Keratinocyte (primary cell): ENCODE measurements around the gene PIGA. TPM values are rescaled to one million over a fixed set of nuclear protein-coding genes. Genes with fewer than 3 reads are reported as not detected.

Source experiments
- DNase-seq: peaks from one replicate; pipeline ENCODE4 v3.0.0-alpha.2; 2011; ENCODE audit warnings: low read depth, missing footprints, low spot score
- FAIRE-seq: peaks from 2 replicates; lab custom pipeline; 2011; peaks lifted over from hg19 to GRCh38; lab: Jason Lieb, UNC
- H2AFZ ChIP-seq: 2 replicates; pipeline ENCODE4 v1.6.0; 2012; ENCODE audit warnings: low read length, control low read depth, inconsistent platforms; ENCODE audit not compliant: control insufficient read depth
- H3K27ac ChIP-seq: 2 replicates; pipeline ENCODE4 v1.5.1; 2011; ENCODE audit warnings: low read length; ENCODE audit not compliant: control insufficient read depth, insufficient read depth
- H3K27me3 ChIP-seq: 3 replicates; pipeline ENCODE4 v1.6.0; 2011; ENCODE audit warnings: low read length; ENCODE audit not compliant: control insufficient read depth, insufficient read depth; ENCODE audit errors: extremely low read depth
- H3K36me3 ChIP-seq, 2 experiments: 2 replicates in 1 of 2; 3 replicates in 1 of 2; pipeline ENCODE4 v1.5.1; 2011; ENCODE audit warnings: low read length in 2 of 2, mild to moderate bottlenecking in 1 of 2; ENCODE audit not compliant: control insufficient read depth in 2 of 2, insufficient read depth in 2 of 2; ENCODE audit errors: extremely low read depth in 1 of 2
- H3K4me1 ChIP-seq: 3 replicates; pipeline ENCODE4 v1.5.1; 2011; ENCODE audit warnings: low read length; ENCODE audit not compliant: control insufficient read depth, insufficient read depth; ENCODE audit errors: extremely low read depth
- H3K4me2 ChIP-seq: 3 replicates; pipeline ENCODE4 v1.6.0; 2011; ENCODE audit warnings: low read depth, low read length; ENCODE audit not compliant: control insufficient read depth, insufficient read depth; ENCODE audit errors: extremely low read depth
- H3K4me3 ChIP-seq, 3 experiments: fragments of 200-600 bp in 1 of 3; sonication (generic) in 1 of 3; 2 replicates in 2 of 3; 3 replicates in 1 of 3; pipeline ENCODE4 v1.5.1; 2011 to 2016; ENCODE audit warnings: low read length in 3 of 3, mild to moderate bottlenecking in 3 of 3, control low read depth in 2 of 3, inconsistent platforms in 1 of 3, low read depth in 1 of 3, mixed read lengths in 1 of 3, mixed run types in 1 of 3, moderate library complexity in 1 of 3; ENCODE audit not compliant: control insufficient read depth in 2 of 3, insufficient read depth in 2 of 3; ENCODE audit errors: extremely low read depth in 1 of 3
- H3K79me2 ChIP-seq: 2 replicates; pipeline ENCODE4 v1.6.0; 2012; ENCODE audit warnings: low read length; ENCODE audit not compliant: control insufficient read depth, insufficient read depth
- H3K9ac ChIP-seq: 3 replicates; pipeline ENCODE4 v1.6.0; 2011; ENCODE audit warnings: low read length; ENCODE audit not compliant: control insufficient read depth, insufficient read depth; ENCODE audit errors: extremely low read depth
- H3K9me1 ChIP-seq: 3 replicates; pipeline ENCODE4 v1.6.0; 2011; ENCODE audit warnings: low read length; ENCODE audit not compliant: control insufficient read depth, insufficient read depth; ENCODE audit errors: extremely low read depth
- H3K9me3 ChIP-seq: 2 replicates; pipeline ENCODE4 v1.5.1; 2012; ENCODE audit warnings: low read depth, low read length; ENCODE audit not compliant: control insufficient read depth
- H4K20me1 ChIP-seq: 3 replicates; pipeline ENCODE4 v1.6.0; 2011; ENCODE audit warnings: low read length; ENCODE audit not compliant: control insufficient read depth, insufficient read depth; ENCODE audit errors: extremely low read depth
- EZH2 ChIP-seq: IDR thresholded peaks from one replicate; pipeline ENCODE4 v1.6.1; 2012; ENCODE audit warnings: inconsistent platforms, mild to moderate bottlenecking, low read length, moderate library complexity
- dilution Hi-C: fragments of 300-500 bp; cut with MboI; formaldehyde crosslinking; loops from one replicate; pipeline ENCODE4 v1.7.0; 2020; ENCODE audit warnings: low sequenced_read_pairs; ENCODE audit not compliant: extremely low pct_ligation_motif_present
- polyA plus RNA-seq, 5 experiments: library from polyadenylated mRNA; depleted of rRNA in 3 of 5; stranded (reverse) in 3 of 5; stranded (forward) in 1 of 5; unstranded in 1 of 5; fragments of >200 nt; gene quantifications; 1 replicate in 1 of 5; 2 replicates in 3 of 5; 3 replicates in 1 of 5; pipeline versions ENCODE4 v1.2.1 to v1.2.3, GENCODE V29; 2011 to 2012; ENCODE audit warnings: missing spikeins in 2 of 5, low read depth in 1 of 5, low replicate concordance in 1 of 5
- TF ChIP-seq, protein P1 (sequence below), 3 experiments: IDR thresholded peaks in 1 of 3; conservative IDR thresholded peaks in 1 of 3; optimal IDR thresholded peaks in 1 of 3; 2 replicates in 2 of 3; 3 replicates in 1 of 3; pipeline versions ENCODE3 to v1.5.1; 2011; ENCODE audit warnings: low read length in 3 of 3, mild to moderate bottlenecking in 3 of 3, moderate library complexity in 2 of 3, control low read depth in 1 of 3, inconsistent platforms in 1 of 3; ENCODE audit not compliant: insufficient read depth in 2 of 3; ENCODE audit errors: extremely low read depth in 1 of 3

The PIGA gene
- polyA plus RNA-seq, 1 donor (not counting 4 experiments of a cell fraction or from before 2014, with no cell fraction given): 17.0 TPM

DNA sequence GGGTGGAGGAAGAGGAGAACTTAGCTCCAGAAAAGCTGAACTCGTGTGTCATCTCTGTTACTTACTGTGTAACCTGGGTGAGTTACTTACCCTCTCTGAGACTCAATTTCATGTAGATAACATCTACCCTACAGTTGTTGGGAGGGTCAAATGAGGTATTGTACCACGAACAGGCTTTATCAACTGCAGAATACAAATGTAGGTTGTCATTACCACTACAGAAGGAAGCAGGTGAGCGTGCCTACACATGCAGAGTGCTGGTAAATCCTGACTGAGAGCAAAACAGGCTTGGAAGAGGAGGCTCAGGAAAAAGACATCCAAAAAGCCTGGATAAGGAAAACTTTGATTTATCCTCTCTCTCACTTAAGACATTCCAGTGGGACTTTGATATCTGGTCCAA, 7.2 kb downstream of the PIGA start:
- dilution Hi-C loops: no loop called here

GRCh38 chrX:15322472-15322871, 12.9 kb downstream of the PIGA start:
- Histone ChIP-seq H3K9ac (no peak overlapping the region), H3K36me3 (peaks cover 0 to 2% of the 10 kb centered on the region in 2 experiments), H3K27me3 (no peaks in the 10 kb centered on the region), H3K9me3 (no peaks in the 10 kb centered on the region), H3K4me1 (no peaks in the 10 kb centered on the region), H4K20me1 (no peaks in the 10 kb centered on the region), H2AFZ (no peak overlapping the region), H3K9me1 (no peaks in the 10 kb centered on the region), H3K4me2 (no peak overlapping the region), H3K27ac (no peak overlapping the region), H3K79me2 (no peaks in the 10 kb centered on the region), H3K4me3 (no peak overlapping the region)
- dilution Hi-C loops: no loop called here
- FAIRE-seq (no peak), DNase-seq (no peak)
- TF ChIP-seq EZH2: no peak
- TF ChIP-seq, protein P1, sequence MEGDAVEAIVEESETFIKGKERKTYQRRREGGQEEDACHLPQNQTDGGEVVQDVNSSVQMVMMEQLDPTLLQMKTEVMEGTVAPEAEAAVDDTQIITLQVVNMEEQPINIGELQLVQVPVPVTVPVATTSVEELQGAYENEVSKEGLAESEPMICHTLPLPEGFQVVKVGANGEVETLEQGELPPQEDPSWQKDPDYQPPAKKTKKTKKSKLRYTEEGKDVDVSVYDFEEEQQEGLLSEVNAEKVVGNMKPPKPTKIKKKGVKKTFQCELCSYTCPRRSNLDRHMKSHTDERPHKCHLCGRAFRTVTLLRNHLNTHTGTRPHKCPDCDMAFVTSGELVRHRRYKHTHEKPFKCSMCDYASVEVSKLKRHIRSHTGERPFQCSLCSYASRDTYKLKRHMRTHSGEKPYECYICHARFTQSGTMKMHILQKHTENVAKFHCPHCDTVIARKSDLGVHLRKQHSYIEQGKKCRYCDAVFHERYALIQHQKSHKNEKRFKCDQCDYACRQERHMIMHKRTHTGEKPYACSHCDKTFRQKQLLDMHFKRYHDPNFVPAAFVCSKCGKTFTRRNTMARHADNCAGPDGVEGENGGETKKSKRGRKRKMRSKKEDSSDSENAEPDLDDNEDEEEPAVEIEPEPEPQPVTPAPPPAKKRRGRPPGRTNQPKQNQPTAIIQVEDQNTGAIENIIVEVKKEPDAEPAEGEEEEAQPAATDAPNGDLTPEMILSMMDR (optimal IDR thresholded peaks at IDR 0.05 in 1 of 3, IDR thresholded peaks at IDR 0.05 in 1 of 3, conservative IDR thresholded peaks at IDR 0.05 in 1 of 3; ENCODE audit: extremely low read depth in 1 of 3, insufficient read depth in 2 of 3, low read length in 3 of 3): no peak

More for the DNA sequence above, 7.2 kb downstream of the PIGA start:
- H2AFZ ChIP-seq: no peak overlapping the region
- DNase-seq (no peak), FAIRE-seq (peak; percentile 89)
- H3K9me1 ChIP-seq: no peaks in the 10 kb centered on the region
- no peaks in the 10 kb centered on the region for H4K20me1 ChIP-seq
- H3K79me2 ChIP-seq: peaks cover 6% of the 10 kb centered on the region
- TF ChIP-seq, protein P1 (optimal IDR thresholded peaks at IDR 0.05 in 1 of 3, IDR thresholded peaks at IDR 0.05 in 1 of 3, conservative IDR thresholded peaks at IDR 0.05 in 1 of 3; ENCODE audit: extremely low read depth in 1 of 3, insufficient read depth in 2 of 3, low read length in 3 of 3): no peak
- no peak for TF ChIP-seq EZH2
- H3K4me1 ChIP-seq: peaks cover 7% of the 10 kb centered on the region
- H3K4me3 ChIP-seq: no peak overlapping the region
- no peak overlapping the region for H3K9ac ChIP-seq
- no peaks in the 10 kb centered on the region for H3K9me3 ChIP-seq
- H3K36me3 ChIP-seq: peaks cover 2 to 3% of the 10 kb centered on the region in 2 experiments
- H3K27ac ChIP-seq: no peak overlapping the region
- H3K4me2 ChIP-seq: no peak overlapping the region
- H3K27me3 ChIP-seq: no peaks in the 10 kb centered on the region
